Cardiac fibroblast (primary cell): ENCODE measurements around the gene CMTM7.
A peak's percentile ranks its signal among the peaks of the same experiment; 100 is the strongest.
"Not testable (repeated sequence)": the region's sequence is repeated elsewhere in the genome, so short reads cannot be mapped to it uniquely, and the experiment has no call there.

ENCODE experiments used
- DNase-seq, 2 donors: peaks; one replicate each; pipeline versions ENCODE4 v3.0.0 to v3.0.0-alpha.2; 2010; ENCODE audit warnings: low read depth in 2 of 2
- H3K4me3 ChIP-seq, 2 donors: replicated peaks in 1 of 2; 1 replicate in 1 of 2; 2 replicates in 1 of 2; pipeline ENCODE4 v1.5.1; 2011; ENCODE audit warnings: low read depth in 2 of 2, low read length in 2 of 2, mild to moderate bottlenecking in 2 of 2, moderate library complexity in 1 of 2
- TF ChIP-seq, protein P1 (sequence below): IDR thresholded peaks from one replicate; pipeline ENCODE4 v1.5.1; 2011; ENCODE audit warnings: low read depth, mild to moderate bottlenecking, low read length, inconsistent platforms

Gene CMTM7

GRCh38 chr3:32437896-32438295 is 46.2 kb downstream of the CMTM7 start:
- TF ChIP-seq, protein P1, sequence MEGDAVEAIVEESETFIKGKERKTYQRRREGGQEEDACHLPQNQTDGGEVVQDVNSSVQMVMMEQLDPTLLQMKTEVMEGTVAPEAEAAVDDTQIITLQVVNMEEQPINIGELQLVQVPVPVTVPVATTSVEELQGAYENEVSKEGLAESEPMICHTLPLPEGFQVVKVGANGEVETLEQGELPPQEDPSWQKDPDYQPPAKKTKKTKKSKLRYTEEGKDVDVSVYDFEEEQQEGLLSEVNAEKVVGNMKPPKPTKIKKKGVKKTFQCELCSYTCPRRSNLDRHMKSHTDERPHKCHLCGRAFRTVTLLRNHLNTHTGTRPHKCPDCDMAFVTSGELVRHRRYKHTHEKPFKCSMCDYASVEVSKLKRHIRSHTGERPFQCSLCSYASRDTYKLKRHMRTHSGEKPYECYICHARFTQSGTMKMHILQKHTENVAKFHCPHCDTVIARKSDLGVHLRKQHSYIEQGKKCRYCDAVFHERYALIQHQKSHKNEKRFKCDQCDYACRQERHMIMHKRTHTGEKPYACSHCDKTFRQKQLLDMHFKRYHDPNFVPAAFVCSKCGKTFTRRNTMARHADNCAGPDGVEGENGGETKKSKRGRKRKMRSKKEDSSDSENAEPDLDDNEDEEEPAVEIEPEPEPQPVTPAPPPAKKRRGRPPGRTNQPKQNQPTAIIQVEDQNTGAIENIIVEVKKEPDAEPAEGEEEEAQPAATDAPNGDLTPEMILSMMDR: no peak
- no peak for DNase-seq
- no peak overlapping the region for H3K4me3 ChIP-seq

DNA sequence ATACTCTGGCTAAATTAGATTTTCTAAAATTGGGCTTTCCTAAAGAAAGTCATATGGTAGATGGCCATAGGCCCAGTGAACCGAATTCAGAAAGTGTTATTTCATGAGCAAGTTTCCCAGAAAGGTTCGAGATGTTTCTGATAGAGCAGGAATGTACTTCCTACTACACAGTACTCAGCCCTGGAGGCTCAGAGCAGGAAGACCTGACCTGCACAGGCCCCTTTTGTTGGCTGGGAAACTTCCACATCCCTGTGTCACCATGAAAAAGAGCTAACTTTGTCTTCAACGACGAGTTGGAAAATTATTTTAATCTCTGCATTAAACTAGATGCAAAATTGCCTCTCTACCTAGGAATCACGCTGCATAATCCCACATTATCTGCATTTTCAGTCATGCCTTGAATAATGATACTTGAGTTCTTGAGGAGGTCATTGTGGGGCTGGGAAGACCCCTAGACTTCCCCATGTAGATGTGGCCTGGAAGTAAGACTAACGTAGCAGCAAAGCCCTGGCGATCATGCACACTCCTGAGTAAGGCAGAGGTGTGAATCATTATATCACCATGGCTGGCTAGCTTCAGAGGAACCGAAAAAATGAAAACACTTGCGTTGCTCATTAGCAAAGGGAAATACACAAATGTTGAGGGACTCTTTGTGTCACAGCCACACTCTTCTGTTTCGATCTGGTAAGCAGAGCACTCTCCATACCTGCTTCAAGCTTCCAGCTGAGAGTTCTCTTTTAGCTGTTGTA is 47.1 kb downstream of the CMTM7 start:
- DNase-seq: peak in 1 of 2 donors; percentile 55
- TF ChIP-seq, protein P1: no peak
- no peak overlapping the region for H3K4me3 ChIP-seq

DNA sequence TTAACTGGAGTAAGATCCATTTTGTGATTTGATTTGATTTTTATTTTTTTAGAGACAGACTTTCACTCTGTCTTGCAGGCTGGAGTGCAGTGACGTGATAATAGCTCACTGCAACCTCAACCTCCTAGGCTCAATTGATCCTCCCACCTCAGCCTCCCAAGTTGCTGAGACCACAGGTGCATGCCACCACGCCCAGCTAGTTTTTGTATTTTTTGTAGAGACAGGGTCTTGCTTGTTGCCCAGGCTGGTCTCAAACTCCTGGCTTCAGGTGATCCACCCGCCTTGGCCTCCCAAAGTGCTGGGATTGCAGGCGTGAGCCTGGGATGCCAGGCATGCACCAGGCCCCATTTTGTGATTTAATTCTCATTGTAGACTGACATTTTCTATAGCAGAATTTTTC is 47.8 kb downstream of the CMTM7 start:
- DNase-seq, H3K4me3 ChIP-seq: not testable (repeated sequence)

DNA sequence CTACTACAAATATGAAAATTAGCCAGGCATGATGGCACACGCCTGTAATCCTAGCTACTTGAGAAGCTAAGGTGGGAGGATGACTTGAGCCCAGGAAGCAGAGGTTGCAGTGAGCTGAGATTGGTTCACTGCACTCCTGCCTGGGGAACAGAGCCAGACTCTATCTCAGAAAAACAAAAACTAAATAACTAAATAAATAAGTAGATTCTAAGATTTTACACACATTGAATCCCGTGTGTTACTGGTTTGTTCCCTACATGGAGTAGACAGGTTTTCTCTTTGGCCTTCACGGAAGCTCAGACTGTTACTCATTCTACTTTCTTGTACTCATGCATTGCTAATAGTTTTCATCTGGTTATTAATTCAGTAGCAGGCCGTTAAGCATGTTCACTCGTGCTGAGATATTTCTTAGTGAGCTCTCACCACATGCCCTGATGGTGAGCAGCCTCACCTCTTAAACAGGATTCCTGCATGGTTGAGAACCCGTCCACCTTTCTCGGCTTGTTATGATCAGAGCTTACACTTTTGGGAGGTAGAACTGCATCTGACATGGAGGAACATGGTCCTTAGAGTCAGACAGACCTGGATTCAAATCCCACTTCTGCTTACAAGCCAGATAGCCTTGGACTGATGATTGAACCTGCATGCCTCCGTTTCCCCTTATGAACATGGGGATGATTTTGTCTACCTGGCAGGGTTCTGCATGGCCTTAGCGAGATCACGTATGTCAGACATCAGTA is 49.1 kb downstream of the CMTM7 start:
- H3K4me3 ChIP-seq: no peak overlapping the region
- TF ChIP-seq, protein P1: no peak
- DNase-seq: no peak

GRCh38 chr3:32442766-32443165 is 51.1 kb downstream of the CMTM7 start:
- DNase-seq: peak in 1 of 2 donors; percentile 51
- no peak overlapping the region for H3K4me3 ChIP-seq
- TF ChIP-seq, protein P1: no peak

DNA sequence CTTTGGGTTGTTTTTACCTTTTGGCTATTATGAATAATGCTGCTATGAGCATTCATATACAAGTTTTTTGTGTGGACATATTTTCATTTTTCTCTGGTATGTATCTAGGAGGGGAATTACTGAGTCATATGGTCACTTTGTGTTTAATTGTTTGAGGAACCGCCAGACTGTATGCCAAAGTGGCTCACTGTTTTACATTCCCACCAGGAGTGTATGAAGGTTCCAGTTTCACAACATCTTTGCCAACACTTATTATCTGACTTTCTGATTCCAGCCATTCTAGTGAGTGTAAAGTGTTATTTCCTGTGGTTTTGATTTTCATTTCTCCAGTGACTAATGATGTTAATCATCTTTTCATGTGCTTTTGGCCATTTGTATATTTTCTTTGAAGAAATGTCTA is 51.8 kb downstream of the CMTM7 start:
- DNase-seq: peak; percentile 86 to 90
- no peak overlapping the region for H3K4me3 ChIP-seq
- TF ChIP-seq, protein P1: no peak

DNA sequence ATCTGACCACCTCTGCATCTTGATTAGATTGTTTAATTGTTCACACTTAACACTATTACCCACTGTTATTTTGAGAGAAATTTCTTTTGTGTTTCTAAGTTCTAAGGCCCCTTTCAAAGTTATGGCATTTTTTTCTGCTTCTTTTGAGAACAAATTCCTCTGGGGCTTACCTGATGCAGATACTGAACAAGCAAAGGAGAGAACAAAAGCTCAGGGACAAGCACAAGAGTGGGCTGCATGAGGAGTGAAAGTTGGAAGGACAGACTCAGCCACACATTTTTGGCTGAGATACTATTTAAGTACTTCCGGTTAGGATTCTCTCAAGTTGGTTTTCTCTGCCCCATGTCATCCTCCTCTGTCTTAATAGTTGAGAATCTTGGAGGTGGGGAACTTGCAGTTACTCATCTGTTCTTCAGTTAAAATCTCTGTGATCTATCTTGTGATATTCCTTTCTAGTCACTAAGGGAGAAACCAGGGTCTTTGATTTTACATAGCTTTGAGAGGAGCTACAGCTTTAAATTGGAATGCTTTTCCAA is 56.3 kb downstream of the CMTM7 start:
- no peak overlapping the region for H3K4me3 ChIP-seq
- TF ChIP-seq, protein P1: no peak
- no peak for DNase-seq
